PFSK-1 (cell line): ENCODE results near the gene PAPOLB.

Experiments
- POLR2AphosphoS5 ChIP-seq: IDR thresholded peaks from 2 replicates; pipeline ENCODE4 v1.6.1; 2012; ENCODE audit warnings: low read depth, mild to moderate bottlenecking, control low read depth, low read length, moderate library complexity
- TAF1 ChIP-seq: IDR thresholded peaks from 2 replicates; pipeline ENCODE4 v1.6.1; 2012; ENCODE audit warnings: low read length, control low read depth, borderline replicate concordance; ENCODE audit not compliant: insufficient read depth
- TF ChIP-seq, protein P1 (sequence below), 2 experiments: IDR thresholded peaks; 2 replicates each; pipeline versions ENCODE4 v1.6.1 to v1.8.0; 2011 to 2012; ENCODE audit warnings: low read depth in 2 of 2, low read length in 2 of 2, control low read depth in 1 of 2, inconsistent platforms in 1 of 2, mild to moderate bottlenecking in 1 of 2, moderate library complexity in 1 of 2; ENCODE audit not compliant: insufficient read depth in 1 of 2

DNA sequence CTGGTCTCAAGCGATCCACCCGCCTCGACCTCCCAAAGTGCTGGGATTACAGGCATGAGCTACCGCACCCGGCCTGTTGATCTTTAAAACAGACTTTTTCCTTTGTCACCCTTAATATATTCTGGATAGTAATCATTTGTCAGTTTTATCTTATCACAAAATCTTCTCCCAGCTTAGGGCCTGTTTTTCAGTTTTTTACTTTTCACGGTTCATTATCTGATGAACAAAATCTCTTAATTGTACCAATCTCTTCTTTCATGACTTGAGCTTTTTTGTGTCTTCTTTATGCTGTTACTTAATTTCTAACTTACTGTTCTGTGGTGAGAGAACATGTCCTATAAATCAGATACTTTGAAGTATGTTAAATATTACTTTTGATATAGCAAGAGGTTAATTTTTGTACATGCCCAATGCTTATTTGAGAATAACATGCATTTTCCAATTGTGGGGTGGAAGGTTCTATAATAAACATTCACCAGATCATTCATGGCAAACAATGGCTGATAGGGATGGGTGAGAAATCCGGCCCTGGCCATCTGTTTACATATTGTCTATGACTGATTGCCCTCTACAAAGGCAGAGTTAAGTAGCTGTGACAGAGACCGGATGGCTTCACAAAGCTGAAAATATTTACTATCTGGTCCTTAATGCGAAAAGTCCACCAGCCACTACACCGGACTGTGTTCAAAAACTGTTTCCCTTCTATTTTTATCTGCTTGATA lies 5.3 kb downstream of the PAPOLB start:
- TF ChIP-seq POLR2AphosphoS5 (no peak), TAF1 (no peak)
- TF ChIP-seq, protein P1, sequence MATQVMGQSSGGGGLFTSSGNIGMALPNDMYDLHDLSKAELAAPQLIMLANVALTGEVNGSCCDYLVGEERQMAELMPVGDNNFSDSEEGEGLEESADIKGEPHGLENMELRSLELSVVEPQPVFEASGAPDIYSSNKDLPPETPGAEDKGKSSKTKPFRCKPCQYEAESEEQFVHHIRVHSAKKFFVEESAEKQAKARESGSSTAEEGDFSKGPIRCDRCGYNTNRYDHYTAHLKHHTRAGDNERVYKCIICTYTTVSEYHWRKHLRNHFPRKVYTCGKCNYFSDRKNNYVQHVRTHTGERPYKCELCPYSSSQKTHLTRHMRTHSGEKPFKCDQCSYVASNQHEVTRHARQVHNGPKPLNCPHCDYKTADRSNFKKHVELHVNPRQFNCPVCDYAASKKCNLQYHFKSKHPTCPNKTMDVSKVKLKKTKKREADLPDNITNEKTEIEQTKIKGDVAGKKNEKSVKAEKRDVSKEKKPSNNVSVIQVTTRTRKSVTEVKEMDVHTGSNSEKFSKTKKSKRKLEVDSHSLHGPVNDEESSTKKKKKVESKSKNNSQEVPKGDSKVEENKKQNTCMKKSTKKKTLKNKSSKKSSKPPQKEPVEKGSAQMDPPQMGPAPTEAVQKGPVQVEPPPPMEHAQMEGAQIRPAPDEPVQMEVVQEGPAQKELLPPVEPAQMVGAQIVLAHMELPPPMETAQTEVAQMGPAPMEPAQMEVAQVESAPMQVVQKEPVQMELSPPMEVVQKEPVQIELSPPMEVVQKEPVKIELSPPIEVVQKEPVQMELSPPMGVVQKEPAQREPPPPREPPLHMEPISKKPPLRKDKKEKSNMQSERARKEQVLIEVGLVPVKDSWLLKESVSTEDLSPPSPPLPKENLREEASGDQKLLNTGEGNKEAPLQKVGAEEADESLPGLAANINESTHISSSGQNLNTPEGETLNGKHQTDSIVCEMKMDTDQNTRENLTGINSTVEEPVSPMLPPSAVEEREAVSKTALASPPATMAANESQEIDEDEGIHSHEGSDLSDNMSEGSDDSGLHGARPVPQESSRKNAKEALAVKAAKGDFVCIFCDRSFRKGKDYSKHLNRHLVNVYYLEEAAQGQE (IDR thresholded peaks at IDR 0.05; ENCODE audit: insufficient read depth in 1 of 2, low read depth in 2 of 2, low read length in 2 of 2): no peak
